Prostate gland (tissue), 2 donors: Measurements from ENCODE around the gene CANX. TPM values are rescaled to one million over a fixed set of nuclear protein-coding genes. Genes with fewer than 3 reads are reported as not detected.
A peak's percentile ranks its signal among the peaks of the same experiment; 100 is the strongest.

Source experiments
- DNase-seq: peaks from one replicate; pipeline ENCODE4 v3.0.0-alpha.2; 2019; ENCODE audit warnings: low spot score
- H3K27ac ChIP-seq, 2 donors: fragments of 200-600 bp; sonication (generic); 2 replicates each; pipeline ENCODE4 v1.5.1; 2017 to 2019
- H3K27me3 ChIP-seq: fragments of 200-600 bp; sonication (generic); replicated peaks from 2 replicates; pipeline ENCODE4 v1.5.1; 2019; ENCODE audit not compliant: insufficient read depth
- H3K36me3 ChIP-seq, 2 donors: fragments of 200-600 bp; sonication (generic); 1 replicate in 1 of 2; 2 replicates in 1 of 2; pipeline versions ENCODE4 v1.5.1 to v1.8.1; 2017 to 2019
- H3K4me1 ChIP-seq: fragments of 200-600 bp; sonication (generic); replicated peaks from 2 replicates; pipeline ENCODE4 v1.5.1; 2019
- H3K4me3 ChIP-seq, 2 donors: fragments of 200-600 bp; sonication (generic); 2 replicates each; pipeline ENCODE4 v1.5.1; 2017 to 2019
- H3K9me3 ChIP-seq: fragments of 200-600 bp; sonication (generic); 2 replicates; pipeline ENCODE4 v1.5.1; 2017
- POLR2A ChIP-seq: fragments of 450-650 bp; IDR thresholded peaks from one replicate; pipeline ENCODE4 v1.6.1; 2016; ENCODE audit warnings: antibody characterized with exemption, mild to moderate bottlenecking
- POLR2AphosphoS5 ChIP-seq: sonication (generic); formaldehyde crosslinking; IDR thresholded peaks from one replicate; pipeline ENCODE4 v1.6.1; 2017; ENCODE audit warnings: antibody characterized with exemption
- WGBS: methylation state at CpG from one replicate; pipeline ENCODE4 v1.1.5; 2018; 5-methylcytosine and 5-hydroxymethylcytosine counted together
- intact Hi-C: fragments of 100-400 bp; cut with DNase I; formaldehyde crosslinking; loops from one replicate; pipeline ENCODE4 v1.14.2; 2022
- total RNA-seq, 2 donors: library from RNA; depleted of rRNA; stranded (reverse); fragments of >200 nt; gene quantifications; one replicate each; pipeline ENCODE4 v1.1.0, GENCODE V29; 2016
- TF ChIP-seq, protein P1 (sequence below), 4 experiments: fragments of 200-600 bp in 2 of 4; fragments of 450-650 bp in 2 of 4; sonication (generic) in 2 of 4; IDR thresholded peaks; 1 replicate in 3 of 4; 2 replicates in 1 of 4; pipeline ENCODE4 v1.5.1; 2016 to 2019; ENCODE audit warnings: antibody characterized with exemption in 4 of 4, mild to moderate bottlenecking in 2 of 4, moderate library complexity in 2 of 4

The CANX gene
- total RNA-seq, 2 donors from 2014 or later, result 341 to 468 TPM

DNA sequence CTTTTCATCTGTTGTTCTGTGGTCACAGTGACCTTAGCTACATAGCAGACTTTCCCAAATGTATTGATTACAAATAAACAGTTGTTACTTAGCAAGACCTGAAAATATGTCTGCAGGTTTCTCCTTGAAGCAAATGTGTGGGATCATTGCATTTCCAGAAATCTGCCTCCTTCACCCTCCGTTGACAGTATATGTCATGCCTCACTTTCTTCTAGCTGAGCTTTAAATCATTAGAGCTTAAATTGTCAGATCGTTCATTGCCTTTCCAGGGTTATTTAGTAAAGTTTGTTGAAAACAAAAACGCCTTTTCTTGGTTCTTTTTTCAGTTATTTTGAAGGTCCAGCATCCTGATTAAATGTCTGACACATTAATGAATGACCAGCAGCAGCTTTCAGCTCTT lies 31.6 kb downstream of the CANX start:
- Histone ChIP-seq H3K27ac (no peak overlapping the region), H3K36me3 (peaks cover 0 to 6% of the 10 kb centered on the region in 2 donors)
- intact Hi-C loops, result no loop called here

DNA sequence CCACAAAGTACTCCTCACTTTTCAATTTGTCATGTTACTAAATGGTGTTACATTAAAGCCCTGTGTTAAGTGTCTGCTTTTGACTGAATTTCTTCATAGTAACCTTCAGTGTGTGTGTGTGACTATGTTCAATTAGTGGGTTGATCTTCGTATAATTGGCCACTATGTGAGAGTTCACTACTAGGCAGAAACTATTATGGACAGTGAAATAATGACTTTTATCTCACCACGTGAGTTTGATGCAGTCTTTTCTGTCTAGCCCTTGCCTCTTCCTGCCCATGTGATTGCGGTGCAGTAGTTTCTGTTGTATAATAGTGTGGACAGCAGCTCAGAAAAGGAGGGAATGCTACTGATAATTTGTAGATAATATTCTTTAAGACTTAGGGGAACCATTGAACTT lies 32.1 kb downstream of the CANX start:
- DNase-seq, result no peak
- Histone ChIP-seq H3K9me3 (no peaks in the 10 kb centered on the region), H3K4me1 (no peaks in the 10 kb centered on the region), H3K4me3 (no peak overlapping the region), H3K36me3 (peaks cover 0 to 6% of the 10 kb centered on the region in 2 donors), H3K27me3 (no peaks in the 10 kb centered on the region), H3K27ac (no peak overlapping the region)
- intact Hi-C loops, result no loop called here
- WGBS, result 76% methylated on average over 3 of the region's 3 CpGs
- TF ChIP-seq, protein P1, sequence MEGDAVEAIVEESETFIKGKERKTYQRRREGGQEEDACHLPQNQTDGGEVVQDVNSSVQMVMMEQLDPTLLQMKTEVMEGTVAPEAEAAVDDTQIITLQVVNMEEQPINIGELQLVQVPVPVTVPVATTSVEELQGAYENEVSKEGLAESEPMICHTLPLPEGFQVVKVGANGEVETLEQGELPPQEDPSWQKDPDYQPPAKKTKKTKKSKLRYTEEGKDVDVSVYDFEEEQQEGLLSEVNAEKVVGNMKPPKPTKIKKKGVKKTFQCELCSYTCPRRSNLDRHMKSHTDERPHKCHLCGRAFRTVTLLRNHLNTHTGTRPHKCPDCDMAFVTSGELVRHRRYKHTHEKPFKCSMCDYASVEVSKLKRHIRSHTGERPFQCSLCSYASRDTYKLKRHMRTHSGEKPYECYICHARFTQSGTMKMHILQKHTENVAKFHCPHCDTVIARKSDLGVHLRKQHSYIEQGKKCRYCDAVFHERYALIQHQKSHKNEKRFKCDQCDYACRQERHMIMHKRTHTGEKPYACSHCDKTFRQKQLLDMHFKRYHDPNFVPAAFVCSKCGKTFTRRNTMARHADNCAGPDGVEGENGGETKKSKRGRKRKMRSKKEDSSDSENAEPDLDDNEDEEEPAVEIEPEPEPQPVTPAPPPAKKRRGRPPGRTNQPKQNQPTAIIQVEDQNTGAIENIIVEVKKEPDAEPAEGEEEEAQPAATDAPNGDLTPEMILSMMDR (IDR thresholded peaks at IDR 0.05), result no peak
- no peak for TF ChIP-seq POLR2A
- no peak for TF ChIP-seq POLR2AphosphoS5

More for the DNA sequence above, 31.6 kb downstream of the CANX start:
- TF ChIP-seq POLR2A, result no peak
- TF ChIP-seq, protein P1 (IDR thresholded peaks at IDR 0.05), result no peak
- no peak for TF ChIP-seq POLR2AphosphoS5
- 76% methylated on average over 3 of the region's 3 CpGs for WGBS
- Histone ChIP-seq H3K9me3 (no peaks in the 10 kb centered on the region), H3K4me3 (no peak overlapping the region), H3K27me3 (no peaks in the 10 kb centered on the region), H3K4me1 (no peaks in the 10 kb centered on the region)
- no peak for DNase-seq

DNA sequence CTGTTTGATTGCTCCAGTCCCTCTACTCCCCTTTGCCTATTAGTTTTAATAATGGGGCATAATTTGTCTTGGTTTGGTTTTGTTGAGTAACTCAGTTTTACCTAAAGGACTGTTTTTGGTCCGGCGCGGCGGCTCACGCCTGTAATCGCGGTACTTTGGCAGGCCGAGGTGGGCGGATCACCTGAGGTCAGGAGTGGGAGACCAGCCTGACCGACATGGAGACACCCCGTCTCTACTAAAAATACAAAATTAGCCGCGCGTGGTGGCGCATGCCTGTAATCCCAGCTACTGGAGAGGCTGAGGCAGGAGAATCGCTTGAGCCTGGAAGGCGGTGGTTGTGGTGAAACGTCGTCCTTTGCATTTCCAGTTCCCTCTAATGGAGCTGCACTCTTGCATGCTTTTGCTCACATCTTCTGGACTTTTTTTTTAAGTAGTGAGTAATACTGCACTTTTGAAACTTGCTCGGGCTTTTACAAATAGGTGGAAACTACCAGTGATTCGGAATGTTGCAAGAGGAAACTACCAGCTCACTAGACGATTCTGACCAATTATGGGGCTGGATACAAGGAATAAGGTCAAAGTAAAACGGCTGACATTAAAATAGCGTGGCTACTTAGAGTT lies 33.1 kb downstream of the CANX start:
- Histone ChIP-seq H3K36me3 (peaks cover 0 to 6% of the 10 kb centered on the region in 2 donors), H3K4me3 (peak overlapping the region; percentile 92 to 99), H3K27ac (peak overlapping the region; percentile 92 to 97), H3K9me3 (no peaks in the 10 kb centered on the region), H3K4me1 (no peaks in the 10 kb centered on the region), H3K27me3 (no peaks in the 10 kb centered on the region)
- no peak for DNase-seq
- intact Hi-C loops, result loop anchor here (2.0 kb wide), 2 partner anchors 33 to 53 kb away; partner anchors contain the start of gene CANX
- WGBS, result 71% methylated on average over 24 of the region's 24 CpGs
- TF ChIP-seq POLR2AphosphoS5 (no peak), POLR2A (no peak)
- TF ChIP-seq, protein P1 (IDR thresholded peaks at IDR 0.05), result no peak

DNA sequence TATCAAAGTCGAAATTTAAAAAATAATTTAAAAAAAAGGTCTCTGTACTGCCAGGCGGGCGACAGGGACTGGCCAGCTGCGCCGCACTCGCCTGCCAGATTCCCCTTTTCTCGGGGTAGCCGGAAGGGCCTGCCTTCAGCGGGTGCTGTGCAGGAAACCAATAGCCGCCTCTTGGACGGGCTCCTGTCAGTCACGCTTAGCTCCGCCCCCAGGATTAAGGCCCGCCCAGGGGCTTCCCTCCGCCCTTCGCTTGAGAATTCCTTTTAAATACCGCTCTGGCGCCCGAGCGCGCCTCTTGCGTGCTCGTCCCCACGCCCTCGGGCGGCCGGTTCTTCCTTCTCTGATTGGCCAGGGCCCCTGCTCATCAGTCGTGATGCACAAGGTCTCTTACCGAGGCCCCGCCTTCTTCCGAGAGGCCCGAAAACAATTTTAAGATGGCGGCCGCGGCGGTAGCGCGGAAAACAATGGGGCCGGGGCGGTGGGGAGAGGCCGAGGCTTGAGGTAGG lies 33.7 kb downstream of the CANX start, which contains the start of gene MAML1:
Gene MAML1, plus strand, starts transcription at position 411 of the 506 bp plus-strand sequence. CDS start 291 bp downstream, outside the sequence.
- TF ChIP-seq POLR2A, result peak; percentile 93
- peak; percentile 98 for TF ChIP-seq POLR2AphosphoS5
- TF ChIP-seq, protein P1 (IDR thresholded peaks at IDR 0.05), result peak in 1 of 4 experiments; percentile 8
- DNase-seq, result peak; percentile 100
- H3K4me1 ChIP-seq, result no peaks in the 10 kb centered on the region
- WGBS, result under 1% methylated on average over 41 of the region's 41 CpGs
- intact Hi-C loops, result loop anchor here (2.0 kb wide), 2 partner anchors 34 to 54 kb away; partner anchors contain the start of gene CANX
- H3K27me3 ChIP-seq, result no peaks in the 10 kb centered on the region
- H3K27ac ChIP-seq, result peak within 1 kb of the TSS; percentile 92 to 97
- H3K36me3 ChIP-seq, result peaks cover 0 to 6% of the 10 kb centered on the region in 2 donors
- H3K4me3 ChIP-seq, result peak within 1 kb of the TSS; percentile 92 to 99
- no peaks in the 10 kb centered on the region for H3K9me3 ChIP-seq
